HEK293T (cell line): ENCODE data around the gene RBM28.

ENCODE experiments used
- ARNT ChIP-seq: fragments of 450-650 bp; IDR thresholded peaks from 2 replicates; pipeline ENCODE4 v1.6.1; 2017; ENCODE audit warnings: mild to moderate bottlenecking
- BHLHE40 ChIP-seq: fragments of 450-650 bp; IDR thresholded peaks from 2 replicates; pipeline ENCODE4 v1.6.1; 2016; ENCODE audit warnings: mild to moderate bottlenecking, moderate library complexity, borderline replicate concordance
- ELF4 ChIP-seq: fragments of 450-650 bp; IDR thresholded peaks from 2 replicates; pipeline ENCODE4 v1.6.1; 2017; ENCODE audit warnings: antibody characterized with exemption
- FOXA1 ChIP-seq: fragments of 450-650 bp; IDR thresholded peaks from 2 replicates; pipeline ENCODE4 v1.6.1; 2016; ENCODE audit warnings: mild to moderate bottlenecking
- FOXK2 ChIP-seq: fragments of 450-650 bp; IDR thresholded peaks from 2 replicates; pipeline ENCODE4 v1.6.1; 2016; ENCODE audit warnings: mild to moderate bottlenecking
- FOXM1 ChIP-seq: fragments of 450-650 bp; IDR thresholded peaks from 2 replicates; pipeline ENCODE4 v1.6.1; 2017; ENCODE audit warnings: mild to moderate bottlenecking, borderline replicate concordance
- L3MBTL2 ChIP-seq: fragments of 450-650 bp; conservative IDR thresholded peaks from 2 replicates; pipeline ENCODE4 v1.6.1; 2016; ENCODE audit warnings: mild to moderate bottlenecking
- NFRKB ChIP-seq: fragments of 450-650 bp; IDR thresholded peaks from 2 replicates; pipeline ENCODE4 v1.6.1; 2016; ENCODE audit warnings: mild to moderate bottlenecking, moderate library complexity
- SP1 ChIP-seq: fragments of 450-650 bp; IDR thresholded peaks from 2 replicates; pipeline ENCODE4 v1.6.1; 2017
- SUZ12 ChIP-seq: fragments of 450-650 bp; IDR thresholded peaks from 2 replicates; pipeline ENCODE4 v1.6.1; 2016; ENCODE audit warnings: mild to moderate bottlenecking
- ZNF384 ChIP-seq: fragments of 450-650 bp; IDR thresholded peaks from 2 replicates; pipeline ENCODE4 v1.6.1; 2016

GRCh38 chr7:128262273-128263028 is 81.3 kb downstream of the RBM28 start:
- no peak for TF ChIP-seq ZNF384
- no peak for TF ChIP-seq FOXK2
- no peak for TF ChIP-seq L3MBTL2
- no peak for TF ChIP-seq SUZ12
- no peak for TF ChIP-seq FOXA1
- TF ChIP-seq SP1, result no peak
- TF ChIP-seq ELF4, result no peak
- no peak for TF ChIP-seq BHLHE40
- no peak for TF ChIP-seq NFRKB
- no peak for TF ChIP-seq ARNT
- TF ChIP-seq FOXM1, result no peak
